GM20431 (cell line): ENCODE data around the gene TBX20.
"Not testable (repeated sequence)": the region's sequence is repeated elsewhere in the genome, so short reads cannot be mapped to it uniquely, and the experiment has no call there.

Experiments used
- in situ Hi-C: fragments of 300-500 bp; cut with MseI, MboI; formaldehyde crosslinking; loops from one replicate; pipeline ENCODE4 v1.15.0; 2020; ENCODE audit warnings: low sequenced_read_pairs; ENCODE audit not compliant: unreplicated experiment

Gene TBX20

DNA sequence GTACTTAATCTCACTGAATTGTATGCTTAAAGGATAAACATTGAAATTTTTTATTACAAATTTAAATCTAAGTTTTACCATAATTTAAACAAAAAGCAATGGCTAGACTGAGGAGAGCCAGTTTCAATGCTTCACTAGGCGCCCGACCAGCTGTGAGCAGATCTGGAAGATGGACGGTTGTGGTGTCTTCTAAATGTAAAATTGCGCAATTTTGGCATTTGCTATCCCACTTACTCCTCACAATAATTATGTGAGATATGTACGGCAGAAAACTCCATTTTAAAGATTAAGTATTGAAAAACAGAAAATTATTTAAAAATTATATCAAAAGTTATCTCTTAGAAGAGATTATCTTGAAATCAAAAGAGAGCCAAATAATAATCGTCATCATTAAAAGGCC is 73.2 kb downstream of the TBX20 start:
- in situ Hi-C loops, result not testable (repeated sequence)

GRCh38 chr7:35173176-35173575 is 80.7 kb downstream of the TBX20 start:
- in situ Hi-C loops, result not testable (repeated sequence)

DNA sequence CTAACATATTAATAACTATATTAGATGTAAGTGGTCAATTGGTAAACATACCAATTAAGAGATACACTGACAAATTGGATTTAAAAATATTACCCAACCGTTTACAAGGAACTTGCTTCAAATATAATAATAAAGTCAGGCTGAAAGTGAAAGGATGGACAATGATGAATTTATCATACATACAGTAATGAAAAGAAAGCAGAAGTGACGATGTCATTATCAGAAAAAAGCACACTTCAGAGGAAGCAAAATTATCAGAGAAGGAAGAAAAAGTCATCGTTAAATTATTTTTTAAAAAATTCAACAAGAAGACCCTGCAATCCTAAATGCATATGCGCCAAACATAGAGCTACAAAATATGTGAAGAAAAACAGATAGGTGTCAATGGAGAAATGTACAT is 81.8 kb downstream of the TBX20 start:
- in situ Hi-C loops, result not testable (repeated sequence)

GRCh38 chr7:35167658-35168057 is 86.2 kb downstream of the TBX20 start:
- in situ Hi-C loops, result not testable (repeated sequence)

- in situ Hi-C loops, result not testable (repeated sequence)
These were observed 86.7 kb downstream of the TBX20 start for GRCh38 chr7:35167158-35167557.

- in situ Hi-C loops, result not testable (repeated sequence)
These were observed 92.7 kb downstream of the TBX20 start for GRCh38 chr7:35161059-35161740.
